PC-3 (cell line): ENCODE results near the gene KIF13A.

ENCODE experiments used
- CTCF ChIP-seq: fragments of 300-600 bp; sonication (generic); conservative IDR thresholded peaks from 2 replicates; pipeline ENCODE4 v1.5.1; 2017; ENCODE audit warnings: antibody characterized with exemption, low read depth, mild to moderate bottlenecking, low read length
- EZH2 ChIP-seq: fragments of 300-600 bp; sonication (generic); IDR thresholded peaks from one replicate; pipeline ENCODE4 v1.6.1; 2017; ENCODE audit warnings: antibody characterized with exemption, mild to moderate bottlenecking, low read length; ENCODE audit not compliant: unreplicated experiment
- EZH2phosphoT487 ChIP-seq: fragments of 300-600 bp; sonication (generic); IDR thresholded peaks from 2 replicates; pipeline ENCODE4 v1.6.1; 2018; ENCODE audit warnings: mild to moderate bottlenecking, antibody characterized with exemption, low read length, borderline replicate concordance

- TF ChIP-seq EZH2 (no peak), CTCF (no peak), EZH2phosphoT487 (no peak)
Measured at GRCh38 chr6:17866876-17867444, 120.5 kb downstream of the KIF13A start.
